HFF-Myc (cell line): ENCODE data around the gene DCAF10.
"Not testable (repeated sequence)": the region's sequence is repeated elsewhere in the genome, so short reads cannot be mapped to it uniquely, and the experiment has no call there.

Experiments used
- DNase-seq: peaks from one replicate; pipeline ENCODE4 v3.0.0-alpha.2; 2011; ENCODE audit warnings: low read depth; ENCODE audit errors: extremely low read depth
- H3K4me3 ChIP-seq: replicated peaks from 2 replicates; pipeline ENCODE4 v1.5.1; 2011; ENCODE audit warnings: low read depth, mild to moderate bottlenecking, control low read depth, low read length
- TF ChIP-seq, protein P1 (sequence below): IDR thresholded peaks from 2 replicates; pipeline ENCODE4 v1.5.1; 2012; ENCODE audit warnings: mild to moderate bottlenecking, low read depth, low read length, control low read depth; ENCODE audit errors: missing control alignments

DCAF10 gene

DNA sequence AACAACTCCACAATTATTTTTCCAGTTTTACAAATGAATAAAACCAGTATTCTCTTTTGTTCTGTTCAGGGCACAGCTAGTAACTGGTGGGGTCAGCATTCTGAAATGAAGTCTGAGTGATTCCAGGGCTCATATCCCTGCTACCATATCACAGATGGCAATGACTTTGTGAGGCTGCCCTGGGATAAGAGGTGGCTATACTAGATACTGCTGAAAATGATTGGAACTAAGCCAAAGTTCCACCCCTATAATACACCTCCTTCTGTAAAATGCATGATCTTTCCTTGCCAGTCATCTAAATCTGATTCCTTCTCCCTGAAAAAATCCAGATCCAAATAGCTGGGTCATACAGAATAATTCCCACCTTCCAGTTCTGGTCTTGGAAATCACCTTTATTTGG, 88.9 kb downstream of the DCAF10 start:
- no peak overlapping the region for H3K4me3 ChIP-seq
- TF ChIP-seq, protein P1, sequence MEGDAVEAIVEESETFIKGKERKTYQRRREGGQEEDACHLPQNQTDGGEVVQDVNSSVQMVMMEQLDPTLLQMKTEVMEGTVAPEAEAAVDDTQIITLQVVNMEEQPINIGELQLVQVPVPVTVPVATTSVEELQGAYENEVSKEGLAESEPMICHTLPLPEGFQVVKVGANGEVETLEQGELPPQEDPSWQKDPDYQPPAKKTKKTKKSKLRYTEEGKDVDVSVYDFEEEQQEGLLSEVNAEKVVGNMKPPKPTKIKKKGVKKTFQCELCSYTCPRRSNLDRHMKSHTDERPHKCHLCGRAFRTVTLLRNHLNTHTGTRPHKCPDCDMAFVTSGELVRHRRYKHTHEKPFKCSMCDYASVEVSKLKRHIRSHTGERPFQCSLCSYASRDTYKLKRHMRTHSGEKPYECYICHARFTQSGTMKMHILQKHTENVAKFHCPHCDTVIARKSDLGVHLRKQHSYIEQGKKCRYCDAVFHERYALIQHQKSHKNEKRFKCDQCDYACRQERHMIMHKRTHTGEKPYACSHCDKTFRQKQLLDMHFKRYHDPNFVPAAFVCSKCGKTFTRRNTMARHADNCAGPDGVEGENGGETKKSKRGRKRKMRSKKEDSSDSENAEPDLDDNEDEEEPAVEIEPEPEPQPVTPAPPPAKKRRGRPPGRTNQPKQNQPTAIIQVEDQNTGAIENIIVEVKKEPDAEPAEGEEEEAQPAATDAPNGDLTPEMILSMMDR: no peak
- no peak for DNase-seq

- DNase-seq, H3K4me3 ChIP-seq: not testable (repeated sequence)
Measured at GRCh38 chr9:37891042-37891441, 90.4 kb downstream of the DCAF10 start.

GRCh38 chr9:37892063-37892462, 91.5 kb downstream of the DCAF10 start:
- DNase-seq: no peak
- TF ChIP-seq, protein P1: no peak
- no peak overlapping the region for H3K4me3 ChIP-seq

GRCh38 chr9:37897665-37898064, 97.1 kb downstream of the DCAF10 start:
- H3K4me3 ChIP-seq: no peak overlapping the region
- TF ChIP-seq, protein P1: no peak
- DNase-seq: no peak

- no peak overlapping the region for H3K4me3 ChIP-seq
- no peak for DNase-seq
- TF ChIP-seq, protein P1: no peak
Measured at GRCh38 chr9:37899041-37899440, 98.4 kb downstream of the DCAF10 start.

DNA sequence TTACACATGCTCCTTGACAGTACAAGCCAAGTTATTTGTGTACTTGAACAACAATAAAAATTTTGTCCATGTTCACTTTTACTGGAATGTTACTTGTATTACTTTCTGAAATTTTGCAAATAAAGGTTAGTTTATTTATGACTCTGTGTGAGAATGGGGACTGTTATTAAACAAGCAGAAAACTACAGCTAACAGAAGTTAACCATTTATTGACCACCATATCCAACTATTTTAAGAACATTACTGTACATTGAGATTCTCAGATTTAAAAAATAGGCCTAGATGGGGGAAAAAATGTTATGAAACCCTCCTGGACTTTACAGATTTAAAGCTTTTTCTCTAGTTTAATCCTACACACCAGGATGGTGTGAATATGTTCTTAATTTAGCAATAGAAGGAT, 101.5 kb downstream of the DCAF10 start:
- TF ChIP-seq, protein P1: no peak
- no peak for DNase-seq
- H3K4me3 ChIP-seq: peak overlapping the region; percentile 67; the same call in 1 of the 2 replicates

DNA sequence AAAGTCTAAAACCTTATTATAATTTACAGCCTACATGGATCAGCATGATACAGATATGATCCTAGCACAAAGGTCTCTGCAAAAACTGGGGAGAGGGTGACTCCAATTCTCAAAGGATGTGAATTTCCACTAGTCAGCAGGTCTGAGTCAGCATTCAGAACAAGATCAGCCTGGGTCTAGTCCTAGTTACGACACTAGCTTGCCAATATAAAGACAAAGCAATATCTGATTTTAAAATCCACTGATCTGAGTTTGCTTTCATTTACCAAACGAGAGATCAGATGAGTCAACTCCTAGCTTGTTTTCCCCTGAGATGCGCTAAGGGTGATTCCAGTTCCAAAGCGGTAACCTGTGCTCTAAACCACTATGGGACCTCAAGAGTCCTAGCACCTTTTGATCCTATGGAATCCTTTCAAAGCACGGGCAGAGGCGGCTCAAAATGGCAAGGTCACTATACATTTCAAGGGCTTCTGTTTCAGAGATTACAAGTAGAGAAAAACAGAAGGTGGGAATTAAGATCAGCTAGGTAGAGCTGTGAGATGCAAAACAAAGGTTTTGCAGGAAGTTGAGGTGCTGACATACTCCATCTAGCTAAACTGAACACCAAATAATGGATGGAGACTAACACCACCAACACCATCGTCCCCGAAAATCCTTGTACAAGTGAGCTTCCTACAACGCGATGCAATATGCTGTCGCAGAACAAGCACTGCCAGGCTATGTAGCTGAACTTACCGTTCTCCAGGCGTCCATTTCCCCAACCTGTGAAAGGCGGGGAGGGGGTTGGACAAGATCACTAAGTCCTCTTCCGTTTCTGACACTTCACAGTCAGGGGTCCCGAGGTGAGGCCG, 102.4 kb downstream of the DCAF10 start:
- DNase-seq: no peak
- TF ChIP-seq, protein P1: no peak
- peak overlapping the region; percentile 67 for H3K4me3 ChIP-seq
